NCI-H2196 treated with DMSO at 0.1 percent for 48 hours (cell line): ENCODE results near the gene CSNK1A1L.

Experiments used
- DNase-seq: peaks from one replicate; lab custom pipeline; 2025; ENCODE audit not compliant: unreplicated experiment; lab: John Stamatoyannopoulos, UW

CSNK1A1L gene

GRCh38 chr13:37107456-37107855, 2.0 kb upstream of the CSNK1A1L start:
- no peak for DNase-seq

GRCh38 chr13:37106642-37107041, 1.2 kb upstream of the CSNK1A1L start:
- DNase-seq, result no peak

- no peak for DNase-seq
These were observed 2.6 kb downstream of the CSNK1A1L start for GRCh38 chr13:37102896-37103295.

DNA sequence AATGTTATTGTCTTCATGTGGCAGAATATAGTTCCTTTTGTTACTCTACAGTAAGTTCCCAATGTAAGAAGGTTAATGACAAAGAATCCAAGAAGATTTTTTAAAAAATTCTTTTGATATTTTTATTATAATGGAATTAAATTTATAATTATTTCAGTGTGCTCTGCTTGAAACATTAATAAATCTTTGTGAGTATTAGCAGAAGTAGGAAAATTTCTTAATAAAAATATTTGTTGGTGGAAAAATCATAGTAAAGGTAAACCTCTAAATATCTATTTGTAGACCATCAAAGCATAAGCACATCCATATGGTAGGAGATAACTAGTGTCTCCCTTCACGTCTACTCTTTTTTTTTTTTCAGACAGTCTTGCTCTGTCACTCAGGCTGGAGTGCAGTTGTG, 4.3 kb downstream of the CSNK1A1L start:
- no peak for DNase-seq

- DNase-seq, result no peak
These were observed 4.7 kb downstream of the CSNK1A1L start for GRCh38 chr13:37100731-37101130.

- no peak for DNase-seq
These were observed 8.4 kb downstream of the CSNK1A1L start for GRCh38 chr13:37097076-37097475.

GRCh38 chr13:37094840-37095239, 10.6 kb downstream of the CSNK1A1L start:
- DNase-seq, result no peak

GRCh38 chr13:37094099-37094498, 11.4 kb downstream of the CSNK1A1L start:
- DNase-seq, result no peak

DNA sequence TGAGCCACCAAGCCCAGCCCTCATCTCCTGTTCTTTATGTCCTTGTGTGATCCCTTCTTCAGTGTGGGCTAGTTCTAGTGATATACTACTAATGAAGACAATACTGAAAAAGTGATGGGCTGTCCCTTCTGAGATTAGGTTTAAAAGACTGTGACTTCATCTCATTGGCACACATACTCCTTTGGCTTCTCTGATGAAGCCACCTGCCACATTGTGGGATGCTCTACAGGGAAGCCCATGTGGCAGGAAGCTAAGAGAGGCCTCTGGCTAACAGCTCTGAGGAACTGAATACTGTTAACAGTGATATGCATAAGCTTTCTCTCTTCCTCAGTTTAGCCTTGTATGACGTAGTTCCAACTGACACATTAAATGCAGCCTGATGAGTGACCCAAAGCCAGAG, 13.6 kb downstream of the CSNK1A1L start:
- DNase-seq, result no peak

- DNase-seq, result no peak
These were observed 14.6 kb downstream of the CSNK1A1L start for GRCh38 chr13:37090912-37091311.

- DNase-seq, result no peak
These were observed 16.0 kb downstream of the CSNK1A1L start for GRCh38 chr13:37089495-37089894.

- DNase-seq, result no peak
These were observed 18.0 kb downstream of the CSNK1A1L start for GRCh38 chr13:37087486-37087885.

- DNase-seq, result no peak
These were observed 19.9 kb downstream of the CSNK1A1L start for GRCh38 chr13:37085606-37086005.

- no peak for DNase-seq
These were observed 28.6 kb downstream of the CSNK1A1L start for GRCh38 chr13:37076818-37077217.

DNA sequence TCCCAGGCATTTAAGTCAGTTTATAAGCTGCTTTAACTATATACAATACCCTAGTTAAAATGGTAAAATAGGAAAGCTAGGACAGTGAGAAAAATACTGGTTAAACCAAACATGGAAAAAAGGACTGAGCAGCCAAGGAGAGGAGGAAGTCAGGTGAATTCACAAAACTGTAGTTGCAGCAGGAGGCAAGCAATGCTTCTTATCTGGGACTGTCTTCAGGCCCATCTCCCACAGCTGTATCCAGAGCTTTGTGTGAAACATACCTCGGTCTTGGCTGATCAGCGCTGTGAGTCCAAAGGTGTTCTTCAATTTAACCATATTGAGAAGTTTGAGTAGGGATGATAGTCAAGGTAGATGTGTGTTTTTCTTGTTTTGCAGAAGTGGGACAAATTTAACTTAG, 30.3 kb downstream of the CSNK1A1L start:
- DNase-seq, result no peak

- peak; percentile 2 for DNase-seq
These were observed 30.8 kb downstream of the CSNK1A1L start for GRCh38 chr13:37074703-37075102.

- no peak for DNase-seq
These were observed 33.4 kb downstream of the CSNK1A1L start for GRCh38 chr13:37072024-37072423.

DNA sequence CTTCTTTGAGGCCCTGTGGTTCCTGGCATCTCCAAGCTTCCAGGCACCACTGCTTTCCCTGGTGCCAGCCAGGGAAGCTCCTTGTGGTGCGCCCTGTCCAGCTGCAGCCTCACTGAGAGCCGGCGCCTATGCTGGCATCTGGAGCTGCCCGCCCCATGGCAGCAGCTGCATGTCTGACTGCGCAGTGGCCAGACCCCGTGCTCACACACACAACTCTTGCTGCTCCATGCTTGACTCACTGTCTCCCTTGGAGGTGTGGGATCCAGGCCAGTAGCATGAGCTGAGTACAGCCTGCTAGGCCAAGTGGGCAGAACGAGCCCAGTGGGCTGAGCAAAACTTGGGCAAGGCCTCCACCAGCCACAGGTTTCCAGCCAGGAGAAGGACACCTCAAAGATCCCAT, 34.5 kb downstream of the CSNK1A1L start:
- DNase-seq, result no peak

DNA sequence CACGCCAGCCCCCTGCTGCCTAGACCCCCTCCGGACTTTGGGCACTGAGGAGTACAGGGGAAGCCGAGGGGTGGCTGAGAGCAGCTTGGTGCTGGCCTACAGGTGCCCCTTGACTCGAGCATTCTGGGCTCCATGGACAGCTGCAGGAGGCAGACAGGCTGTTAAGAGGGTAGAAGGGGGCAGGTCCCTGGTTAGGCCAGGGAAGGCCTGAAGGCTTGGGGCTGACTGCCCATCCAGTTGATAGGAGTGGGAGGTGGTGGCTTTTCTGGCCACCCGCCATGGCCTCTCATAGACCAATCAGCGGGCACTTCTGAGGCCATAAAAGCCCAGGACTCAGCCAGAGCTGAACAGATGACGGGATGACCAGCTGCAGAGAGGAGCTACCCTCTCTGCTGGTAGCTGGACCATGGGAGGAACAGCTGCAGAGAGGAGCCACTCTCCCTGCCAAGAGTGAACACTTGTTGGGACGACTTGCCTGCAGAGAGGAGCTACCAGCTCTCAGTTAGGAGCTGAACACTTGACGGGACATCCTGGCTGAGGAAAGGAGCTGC, 35.2 kb downstream of the CSNK1A1L start:
- DNase-seq, result no peak

DNA sequence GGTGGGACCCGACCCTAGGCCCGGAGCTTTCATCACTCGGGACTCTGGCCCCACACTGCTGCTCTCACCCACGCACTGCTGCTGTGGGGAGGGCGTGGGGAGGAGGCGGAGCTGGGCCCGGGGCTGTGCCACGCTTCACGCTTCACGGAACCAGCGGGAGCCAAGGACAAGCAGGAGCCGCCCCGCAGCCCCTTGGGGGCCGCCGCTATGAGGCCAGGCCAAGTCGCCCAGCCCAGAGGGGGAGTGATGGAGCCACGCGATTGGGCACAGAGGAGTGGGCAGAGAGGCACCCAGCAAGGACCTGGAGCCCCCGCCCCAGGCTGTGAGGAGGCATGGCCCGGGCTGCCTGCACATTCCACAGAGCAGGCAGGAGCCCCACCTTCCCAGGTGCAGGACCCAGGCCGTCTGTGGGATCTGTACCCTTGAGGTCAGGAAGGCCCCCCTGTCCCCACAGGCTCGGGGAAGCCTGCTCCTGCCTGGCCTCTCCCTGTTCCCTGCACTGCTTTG, 35.8 kb downstream of the CSNK1A1L start:
- no peak for DNase-seq

DNA sequence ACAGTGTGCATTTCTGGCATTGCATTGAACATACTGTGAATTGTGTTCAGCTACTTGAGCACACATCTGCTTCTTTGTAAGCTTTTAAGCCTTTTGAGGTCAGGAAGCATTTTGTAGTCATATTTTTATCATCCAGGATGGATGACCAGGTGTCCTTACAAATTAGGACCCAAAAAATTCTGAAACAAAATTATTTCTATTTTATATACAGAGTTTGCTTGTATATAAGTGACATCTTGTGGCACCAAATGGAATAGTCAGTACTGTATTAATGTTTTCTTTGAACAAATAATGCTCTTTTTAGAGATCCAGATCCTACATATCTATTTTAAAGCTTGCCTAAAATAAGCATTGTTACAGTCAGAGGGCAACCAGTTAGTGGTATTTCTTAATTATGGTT, 36.5 kb downstream of the CSNK1A1L start:
- DNase-seq, result no peak

GRCh38 chr13:37067874-37068273, 37.6 kb downstream of the CSNK1A1L start:
- no peak for DNase-seq

GRCh38 chr13:37065890-37066526, 39.5 kb downstream of the CSNK1A1L start:
- no peak for DNase-seq
